ENCODE results near the gene PRKCE.
"Not testable (repeated sequence)": the region's sequence is repeated elsewhere in the genome, so short reads cannot be mapped to it uniquely, and the experiment has no call there.

PRKCE gene

GRCh38 chr2:46200100-46200690, 548.7 kb downstream of the PRKCE start:
- Mint-ChIP-seq H3K9me3 (no peaks in the 10 kb centered on the region), H3K4me3 (no peak overlapping the region), H3K27ac (peak overlapping the region; percentile 72), H3K36me3 (no peaks in the 10 kb centered on the region), H3K4me1 (peaks cover 46% of the 10 kb centered on the region)
- no peak for ATAC-seq
- no peak for DNase-seq (ENCODE audit: low spot score in 2 of 2)

- Mint-ChIP-seq H3K27ac (peak overlapping the region; percentile 38), H3K36me3 (no peaks in the 10 kb centered on the region), H3K4me3 (no peak overlapping the region), H3K4me1 (peaks cover 46% of the 10 kb centered on the region), H3K9me3 (no peaks in the 10 kb centered on the region)
- no peak for ATAC-seq
- no peak for DNase-seq (ENCODE audit: low spot score in 2 of 2)
Measured at GRCh38 chr2:46200861-46201605, 549.6 kb downstream of the PRKCE start.

DNA sequence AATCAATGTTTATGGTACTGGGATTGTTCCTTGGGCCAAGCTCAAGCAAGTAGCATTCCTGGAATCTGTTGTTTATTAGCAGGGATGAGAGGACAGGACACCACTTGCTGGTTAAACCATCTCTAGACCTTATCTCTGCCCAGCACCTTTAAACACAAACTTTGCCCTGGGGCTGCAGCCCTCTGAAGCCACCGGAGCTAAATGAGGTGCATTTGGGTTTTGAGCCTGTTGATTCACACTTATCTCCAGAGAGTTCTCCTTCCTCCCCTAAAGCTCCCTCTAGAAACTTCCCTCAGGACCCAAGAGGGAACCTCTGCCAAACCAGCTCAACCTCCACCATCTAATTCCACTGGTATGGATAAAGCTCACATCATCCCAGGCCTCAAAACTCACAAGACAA, 551.0 kb downstream of the PRKCE start:
- Mint-ChIP-seq H3K4me3 (no peak overlapping the region), H3K36me3 (no peaks in the 10 kb centered on the region), H3K27ac (peak overlapping the region; percentile 15), H3K9me3 (no peaks in the 10 kb centered on the region), H3K4me1 (peaks cover 40% of the 10 kb centered on the region)
- ATAC-seq (no peak), DNase-seq (ENCODE audit: low spot score in 2 of 2) (no peak)

DNA sequence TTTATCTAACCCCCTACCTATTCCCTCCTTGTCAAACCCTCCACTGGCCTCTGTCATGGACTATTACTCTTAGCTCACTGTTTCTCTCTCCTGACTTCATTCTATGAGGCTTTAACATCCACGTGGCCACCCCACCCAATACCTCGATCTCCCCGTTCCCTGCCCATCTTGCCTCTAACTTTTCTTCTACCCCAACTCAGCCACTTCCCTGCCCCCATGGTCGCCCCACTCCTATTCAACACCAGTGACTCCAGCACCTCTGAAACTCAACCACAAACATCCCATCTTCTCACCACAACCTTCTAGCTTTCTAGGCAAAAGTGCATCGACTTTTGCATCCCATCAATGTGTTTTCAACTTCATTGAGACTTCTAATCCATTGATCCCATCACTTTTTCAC, 551.5 kb downstream of the PRKCE start:
- no peaks in the 10 kb centered on the region for H3K36me3 Mint-ChIP-seq
- peaks cover 35% of the 10 kb centered on the region for H3K4me1 Mint-ChIP-seq
- peak overlapping the region; percentile 15 for H3K27ac Mint-ChIP-seq
- DNase-seq (ENCODE audit: low spot score in 2 of 2) (peak in 1 of 2 donors; percentile 46), ATAC-seq (peak; percentile 60)
- H3K4me3 Mint-ChIP-seq: no peak overlapping the region
- H3K9me3 Mint-ChIP-seq: no peaks in the 10 kb centered on the region

DNA sequence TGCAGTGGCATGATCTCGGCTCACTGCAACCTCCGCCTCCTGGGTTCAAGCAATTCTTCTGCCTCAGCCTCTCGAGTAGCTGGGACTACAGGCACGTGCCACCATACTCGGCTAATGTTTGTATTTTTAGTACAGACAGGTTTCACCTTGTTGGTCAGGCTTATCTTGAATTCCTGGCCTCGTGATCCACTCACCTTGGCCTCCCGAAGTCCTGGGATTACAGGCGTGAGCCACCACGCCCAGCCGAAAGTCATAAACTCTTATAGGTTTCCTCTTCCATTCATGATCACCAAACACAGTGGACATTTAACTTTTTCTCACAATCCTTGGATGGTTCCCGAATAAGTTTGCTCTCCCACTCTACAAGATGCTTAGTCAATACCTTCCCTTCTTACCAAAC, 552.2 kb downstream of the PRKCE start:
- DNase-seq (ENCODE audit: low spot score in 2 of 2): not testable (repeated sequence)

GRCh38 chr2:46207591-46207990, 556.1 kb downstream of the PRKCE start:
- DNase-seq (ENCODE audit: low spot score in 2 of 2) (no peak), ATAC-seq (no peak)
- peaks cover 13% of the 10 kb centered on the region for H3K9me3 Mint-ChIP-seq
- H3K4me3 Mint-ChIP-seq: no peak overlapping the region
- H3K27ac Mint-ChIP-seq: no peak overlapping the region
- H3K4me1 Mint-ChIP-seq: peaks cover 14% of the 10 kb centered on the region
- H3K36me3 Mint-ChIP-seq: no peaks in the 10 kb centered on the region

More for the DNA sequence above, 552.2 kb downstream of the PRKCE start:
- not testable (repeated sequence) for ATAC-seq, H3K36me3 Mint-ChIP-seq, H3K9me3 Mint-ChIP-seq, H3K27ac Mint-ChIP-seq, H3K4me3 Mint-ChIP-seq
- peaks cover 34% of the 10 kb centered on the region for H3K4me1 Mint-ChIP-seq

- Mint-ChIP-seq H3K4me1 (peaks cover 4% of the 10 kb centered on the region), H3K9me3 (peaks cover 13% of the 10 kb centered on the region), H3K36me3 (no peaks in the 10 kb centered on the region), H3K4me3 (no peak overlapping the region), H3K27ac (no peak overlapping the region)
- ATAC-seq (no peak), DNase-seq (ENCODE audit: low spot score in 2 of 2) (no peak)
Measured at GRCh38 chr2:46208766-46209165, 557.3 kb downstream of the PRKCE start.

DNA sequence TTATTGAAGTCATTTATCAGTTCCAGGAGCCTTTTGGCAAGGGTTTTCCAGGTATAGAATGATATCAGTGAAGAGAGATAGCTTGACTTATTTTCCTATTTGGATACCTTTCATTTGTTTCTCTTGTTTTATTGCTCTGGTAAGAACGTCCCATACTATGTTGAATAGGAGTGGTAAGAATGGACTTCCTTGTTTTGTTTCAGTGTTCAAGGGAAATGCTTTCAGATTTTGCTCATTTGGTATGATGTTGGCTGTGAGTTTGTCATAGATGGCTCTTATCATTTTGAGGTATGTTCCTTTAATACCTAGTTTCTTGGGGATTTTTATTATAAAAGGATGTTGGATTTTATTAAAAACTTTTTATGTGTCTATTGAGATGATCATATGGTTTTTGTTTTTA, 558.6 kb downstream of the PRKCE start:
- DNase-seq (ENCODE audit: low spot score in 2 of 2): no peak
- Mint-ChIP-seq H3K9me3 (peaks cover 21% of the 10 kb centered on the region), H3K4me1 (no peaks in the 10 kb centered on the region)

GRCh38 chr2:46211461-46211860, 560.0 kb downstream of the PRKCE start:
- no peak for ATAC-seq
- H3K4me1 Mint-ChIP-seq: no peaks in the 10 kb centered on the region
- no peak for DNase-seq (ENCODE audit: low spot score in 2 of 2)
- H3K36me3 Mint-ChIP-seq: no peaks in the 10 kb centered on the region
- H3K9me3 Mint-ChIP-seq: peaks cover 24% of the 10 kb centered on the region
- no peak overlapping the region for H3K27ac Mint-ChIP-seq
- no peak overlapping the region for H3K4me3 Mint-ChIP-seq

More for the DNA sequence above, 558.6 kb downstream of the PRKCE start:
- H3K27ac Mint-ChIP-seq: no peak overlapping the region
- H3K4me3 Mint-ChIP-seq: no peak overlapping the region
- H3K36me3 Mint-ChIP-seq: no peaks in the 10 kb centered on the region
- no peak for ATAC-seq

DNA sequence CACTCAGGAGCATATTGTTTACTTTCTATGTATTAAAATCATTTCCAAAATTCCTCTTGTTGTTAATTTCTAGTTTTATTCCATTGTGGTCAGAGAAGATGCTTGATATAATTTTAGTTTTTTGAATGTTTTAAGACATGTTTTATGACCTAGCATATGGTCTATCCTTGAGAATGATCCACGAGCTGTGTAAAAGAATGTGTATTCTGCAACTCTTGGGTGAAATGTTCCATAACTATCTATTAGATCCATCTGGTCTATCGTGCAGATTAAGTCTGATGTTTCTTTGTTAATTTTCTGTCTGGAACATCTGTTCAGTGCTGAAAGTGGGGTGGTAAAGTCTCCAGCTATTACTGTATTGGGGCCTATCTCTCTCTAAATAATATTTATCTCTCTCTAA, 562.4 kb downstream of the PRKCE start:
- no peak for DNase-seq (ENCODE audit: low spot score in 2 of 2)
- H3K9me3 Mint-ChIP-seq: peaks cover 23% of the 10 kb centered on the region
- no peak for ATAC-seq
- no peaks in the 10 kb centered on the region for H3K36me3 Mint-ChIP-seq
- no peak overlapping the region for H3K4me3 Mint-ChIP-seq
- H3K4me1 Mint-ChIP-seq: no peaks in the 10 kb centered on the region
- no peak overlapping the region for H3K27ac Mint-ChIP-seq

GRCh38 chr2:46216213-46216612, 564.7 kb downstream of the PRKCE start:
- Mint-ChIP-seq H3K27ac (no peak overlapping the region), H3K36me3 (no peaks in the 10 kb centered on the region), H3K9me3 (peaks cover 15% of the 10 kb centered on the region), H3K4me3 (no peak overlapping the region), H3K4me1 (no peaks in the 10 kb centered on the region)
- ATAC-seq (peak; percentile 76), DNase-seq (ENCODE audit: low spot score in 2 of 2) (peak in 1 of 2 donors; percentile 47)

- not testable (repeated sequence) for H3K9me3 Mint-ChIP-seq; H3K36me3 Mint-ChIP-seq; ATAC-seq; H3K4me3 Mint-ChIP-seq; H3K27ac Mint-ChIP-seq; DNase-seq (ENCODE audit: low spot score in 2 of 2)
- peaks cover 39% of the 10 kb centered on the region for H3K4me1 Mint-ChIP-seq
Measured at GRCh38 chr2:46223514-46223913, 572.0 kb downstream of the PRKCE start.

GRCh38 chr2:46225150-46225625, 573.7 kb downstream of the PRKCE start:
- H3K4me3 Mint-ChIP-seq: no peak overlapping the region
- H3K36me3 Mint-ChIP-seq: peaks cover 6% of the 10 kb centered on the region
- no peak for DNase-seq (ENCODE audit: low spot score in 2 of 2)
- no peaks in the 10 kb centered on the region for H3K9me3 Mint-ChIP-seq
- H3K4me1 Mint-ChIP-seq: peaks cover 53% of the 10 kb centered on the region
- H3K27ac Mint-ChIP-seq: peak overlapping the region; percentile 58
- ATAC-seq: no peak

DNA sequence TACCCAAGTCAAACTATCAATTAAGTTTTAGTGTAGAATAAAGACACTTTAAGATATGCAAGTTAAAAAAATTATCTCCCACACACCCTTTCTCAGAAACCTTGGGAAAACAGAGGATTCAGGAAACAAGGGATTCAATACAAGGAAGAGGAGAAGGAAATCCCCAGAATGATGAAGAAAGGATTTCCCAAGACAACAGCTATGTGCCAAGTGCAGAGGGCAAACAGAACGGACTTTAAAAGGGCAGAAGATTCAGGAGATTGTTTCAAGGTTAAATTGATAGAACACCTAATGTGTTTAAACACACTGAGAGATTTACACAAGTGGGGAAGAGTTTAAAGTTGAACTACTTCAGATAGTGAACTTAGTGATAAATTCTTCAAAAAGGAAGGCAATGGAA, 574.3 kb downstream of the PRKCE start:
- H3K27ac Mint-ChIP-seq: no peak overlapping the region
- no peaks in the 10 kb centered on the region for H3K9me3 Mint-ChIP-seq
- H3K4me3 Mint-ChIP-seq: no peak overlapping the region
- peaks cover 59% of the 10 kb centered on the region for H3K4me1 Mint-ChIP-seq
- ATAC-seq: no peak
- DNase-seq (ENCODE audit: low spot score in 2 of 2): no peak
- peaks cover 6% of the 10 kb centered on the region for H3K36me3 Mint-ChIP-seq

GRCh38 chr2:46226620-46227019, 575.1 kb downstream of the PRKCE start:
- Mint-ChIP-seq H3K4me1 (peaks cover 68% of the 10 kb centered on the region), H3K4me3 (no peak overlapping the region), H3K27ac (no peak overlapping the region), H3K9me3 (no peaks in the 10 kb centered on the region), H3K36me3 (peaks cover 6% of the 10 kb centered on the region)
- ATAC-seq (peak; percentile 41), DNase-seq (ENCODE audit: low spot score in 2 of 2) (no peak)

DNA sequence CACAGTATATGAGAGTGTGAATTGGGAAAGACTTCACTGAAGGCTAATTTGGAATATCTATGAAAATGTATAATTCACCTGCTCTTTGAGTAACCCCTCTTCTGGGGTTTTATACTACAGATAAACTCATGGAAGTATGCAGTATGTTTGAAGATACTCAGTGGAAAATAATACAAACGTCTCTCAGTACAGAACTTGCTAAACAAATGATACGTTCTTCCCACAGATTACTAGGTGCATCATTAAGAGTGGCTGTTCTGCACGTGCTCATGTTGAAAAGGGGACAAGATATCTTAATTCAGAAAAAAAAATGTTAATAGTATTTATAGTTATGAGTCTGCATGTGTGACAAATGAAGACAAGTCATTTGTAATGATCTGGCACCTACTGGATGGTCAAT, 575.5 kb downstream of the PRKCE start:
- Mint-ChIP-seq H3K27ac (no peak overlapping the region), H3K36me3 (peaks cover 6% of the 10 kb centered on the region), H3K4me1 (peaks cover 72% of the 10 kb centered on the region), H3K9me3 (no peaks in the 10 kb centered on the region), H3K4me3 (no peak overlapping the region)
- ATAC-seq: no peak
- no peak for DNase-seq (ENCODE audit: low spot score in 2 of 2)
